Measurements from ENCODE around the gene LIN7A. TPM values are rescaled to one million over a fixed set of nuclear protein-coding genes. Genes with fewer than 3 reads are reported as not detected.

LIN7A gene
- total RNA-seq, 1 experiment from 2014 or later: not detected

- H3K4me1 ChIP-seq (ENCODE audit: control insufficient read depth, insufficient read depth, low read length): no peaks in the 10 kb centered on the region
- H3K4me3 ChIP-seq (ENCODE audit: low read depth in 2 of 2, low read length in 2 of 2): no peak overlapping the region
- TF ChIP-seq REST (IDR thresholded peaks at IDR 0.05; ENCODE audit: insufficient read depth in 1 of 2, low read depth in 2 of 2, low read length in 1 of 2): no peak
- no peak for TF ChIP-seq TCF7L2 (IDR thresholded peaks at IDR 0.05; ENCODE audit: low read depth, low read length)
- no peak for TF ChIP-seq CTCF (IDR thresholded peaks at IDR 0.05)
- no peak for TF ChIP-seq POLR2AphosphoS5 (IDR thresholded peaks at IDR 0.05; ENCODE audit: low read depth, low read length)
- no peak for TF ChIP-seq SIN3A (IDR thresholded peaks at IDR 0.05; ENCODE audit: borderline replicate concordance, insufficient read depth, low read depth, low read length)
- ChIA-PET CTCF (no interaction called here), POLR2A (no interaction called here)
- no TSS peak for BruUV-seq (replicated peaks)
- H3K9me3 ChIP-seq (ENCODE audit: control insufficient read depth, insufficient read depth, low read depth, low read length): no peaks in the 10 kb centered on the region
- DNase-seq (ENCODE audit: low read depth, low spot score): no peak
- in situ Hi-C loops (cut with HindIII; ENCODE audit: low pct_unique_long_range_greater_than_20kb, low sequenced_read_pairs): no loop called here
- intact Hi-C loops (cut with micrococcal nuclease; ENCODE audit: unreplicated experiment): no loop called here
- H3K36me3 ChIP-seq (ENCODE audit: control insufficient read depth, insufficient read depth, low read length): no peaks in the 10 kb centered on the region
- no peaks in the 10 kb centered on the region for H3K27me3 ChIP-seq (ENCODE audit: control insufficient read depth, insufficient read depth, low read length)
- no peak for ATAC-seq
- no peak overlapping the region for H3K27ac ChIP-seq (ENCODE audit: low read length)
These were observed 132.6 kb downstream of the LIN7A start for GRCh38 chr12:80805106-80805505.

GRCh38 chr12:80802652-80803400, 134.9 kb downstream of the LIN7A start:
- intact Hi-C loops (cut with micrococcal nuclease; ENCODE audit: unreplicated experiment): no loop called here
- POLR2A ChIA-PET: no interaction called here
- DNase-seq (ENCODE audit: low read depth, low spot score) (no peak), ATAC-seq (no peak)
- no peak overlapping the region for H3K4me3 ChIP-seq (ENCODE audit: low read depth in 2 of 2, low read length in 2 of 2)
- H3K27me3 ChIP-seq (ENCODE audit: control insufficient read depth, insufficient read depth, low read length): no peaks in the 10 kb centered on the region
- TF ChIP-seq POLR2AphosphoS5 (IDR thresholded peaks at IDR 0.05; ENCODE audit: low read depth, low read length): no peak
- TF ChIP-seq CTCF (IDR thresholded peaks at IDR 0.05): no peak
- TF ChIP-seq TCF7L2 (IDR thresholded peaks at IDR 0.05; ENCODE audit: low read depth, low read length): no peak
- BruUV-seq (replicated peaks): no TSS peak
- in situ Hi-C loops (cut with HindIII; ENCODE audit: low pct_unique_long_range_greater_than_20kb, low sequenced_read_pairs): no loop called here
- no peaks in the 10 kb centered on the region for H3K4me1 ChIP-seq (ENCODE audit: control insufficient read depth, insufficient read depth, low read length)
- CTCF ChIA-PET: no interaction called here
- H3K27ac ChIP-seq (ENCODE audit: low read length): no peak overlapping the region
- H3K9me3 ChIP-seq (ENCODE audit: control insufficient read depth, insufficient read depth, low read depth, low read length): no peaks in the 10 kb centered on the region
- no peaks in the 10 kb centered on the region for H3K36me3 ChIP-seq (ENCODE audit: control insufficient read depth, insufficient read depth, low read length)

Measured in Panc1 (cell line).